Neural progenitor cell (in vitro differentiated cells): ENCODE measurements around the gene CPD.

ENCODE experiments used
- EZH2 ChIP-seq: fragments of 200-600 bp; sonication (generic); IDR thresholded peaks from 2 replicates; pipeline ENCODE4 v1.6.1; 2017; ENCODE audit warnings: antibody characterized with exemption, mild to moderate bottlenecking, moderate library complexity
- TF ChIP-seq, protein P1 (sequence below): fragments of 200-600 bp; sonication (generic); IDR thresholded peaks from 2 replicates; pipeline ENCODE4 v1.5.1; 2017; ENCODE audit warnings: antibody characterized with exemption, mild to moderate bottlenecking

DNA sequence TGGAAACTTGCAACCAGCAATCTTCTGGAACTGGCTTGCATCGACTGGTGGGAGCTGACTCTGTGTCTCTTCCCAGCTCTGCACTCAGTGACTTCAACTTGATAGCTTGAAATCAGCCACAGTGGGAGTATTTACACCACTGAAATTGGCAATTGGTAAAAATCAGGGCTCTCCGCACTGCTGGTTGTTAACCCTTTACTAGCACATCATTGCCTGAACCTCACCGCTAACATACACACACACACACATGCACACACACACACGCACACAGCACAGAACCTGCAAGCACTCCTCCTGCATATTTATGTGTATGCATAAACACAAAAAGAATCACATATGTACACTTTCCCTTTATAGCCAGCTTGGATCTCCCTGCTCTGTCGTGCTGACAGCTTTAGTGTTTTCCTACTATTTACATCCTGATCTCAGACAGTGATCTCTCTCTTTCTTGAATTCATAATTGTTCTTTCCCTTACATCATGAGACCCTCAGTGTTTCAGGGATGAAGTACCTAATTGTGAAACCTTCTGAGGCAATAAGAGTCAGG is 37.0 kb upstream of the CPD start:
- no peak for TF ChIP-seq EZH2
- TF ChIP-seq, protein P1, sequence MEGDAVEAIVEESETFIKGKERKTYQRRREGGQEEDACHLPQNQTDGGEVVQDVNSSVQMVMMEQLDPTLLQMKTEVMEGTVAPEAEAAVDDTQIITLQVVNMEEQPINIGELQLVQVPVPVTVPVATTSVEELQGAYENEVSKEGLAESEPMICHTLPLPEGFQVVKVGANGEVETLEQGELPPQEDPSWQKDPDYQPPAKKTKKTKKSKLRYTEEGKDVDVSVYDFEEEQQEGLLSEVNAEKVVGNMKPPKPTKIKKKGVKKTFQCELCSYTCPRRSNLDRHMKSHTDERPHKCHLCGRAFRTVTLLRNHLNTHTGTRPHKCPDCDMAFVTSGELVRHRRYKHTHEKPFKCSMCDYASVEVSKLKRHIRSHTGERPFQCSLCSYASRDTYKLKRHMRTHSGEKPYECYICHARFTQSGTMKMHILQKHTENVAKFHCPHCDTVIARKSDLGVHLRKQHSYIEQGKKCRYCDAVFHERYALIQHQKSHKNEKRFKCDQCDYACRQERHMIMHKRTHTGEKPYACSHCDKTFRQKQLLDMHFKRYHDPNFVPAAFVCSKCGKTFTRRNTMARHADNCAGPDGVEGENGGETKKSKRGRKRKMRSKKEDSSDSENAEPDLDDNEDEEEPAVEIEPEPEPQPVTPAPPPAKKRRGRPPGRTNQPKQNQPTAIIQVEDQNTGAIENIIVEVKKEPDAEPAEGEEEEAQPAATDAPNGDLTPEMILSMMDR = no peak
